Type B pancreatic cell (in vitro differentiated cells): ENCODE results near the gene FURIN. TPM values are rescaled to one million over a fixed set of nuclear protein-coding genes. Genes with fewer than 3 reads are reported as not detected.
"Not testable (repeated sequence)": the region's sequence is repeated elsewhere in the genome, so short reads cannot be mapped to it uniquely, and the experiment has no call there.

Experiments used
- DNase-seq: peaks from one replicate; pipeline ENCODE4 v3.0.0; 2021; ENCODE audit warnings: mixed read lengths; ENCODE audit not compliant: unreplicated experiment; ENCODE audit errors: extremely low spot score
- H3K27ac Mint-ChIP-seq: 2 replicates; pipeline ENCODE4 v1.8.0; 2021; ENCODE audit warnings: mild to moderate bottlenecking, mixed read lengths
- H3K27me3 Mint-ChIP-seq: 2 replicates; pipeline ENCODE4 v1.8.0; 2021; ENCODE audit warnings: mixed read lengths
- H3K36me3 Mint-ChIP-seq: 2 replicates; pipeline ENCODE4 v1.8.0; 2021; ENCODE audit warnings: mixed read lengths
- H3K4me1 Mint-ChIP-seq: one replicate; pipeline ENCODE4 v1.8.0; 2021; ENCODE audit warnings: mixed read lengths; ENCODE audit not compliant: unreplicated experiment
- H3K4me3 Mint-ChIP-seq: 2 replicates; pipeline ENCODE4 v1.8.0; 2021; ENCODE audit warnings: mild to moderate bottlenecking, mixed read lengths
- H3K9me3 Mint-ChIP-seq: 2 replicates; pipeline ENCODE4 v1.8.0; 2021; ENCODE audit warnings: mixed read lengths
- total RNA-seq: library from RNA; stranded (reverse); gene quantifications from 2 replicates; pipeline ENCODE4 v1.2.1, GENCODE V29; 2021; ENCODE audit warnings: low replicate concordance
- TF ChIP-seq, protein P1 (sequence below): fragments of 200-600 bp; sonication (generic); conservative IDR thresholded peaks from 2 replicates; pipeline ENCODE4 v1.5.0; 2021; ENCODE audit warnings: antibody characterized with exemption, mild to moderate bottlenecking

Gene FURIN
- total RNA-seq, 1 donor from 2014 or later, result 37.7 TPM

GRCh38 chr15:90871716-90872485 lies 3.5 kb downstream of the FURIN start:
- peaks cover 2% of the 10 kb centered on the region for H3K36me3 Mint-ChIP-seq
- H3K27ac Mint-ChIP-seq, result peak overlapping the region; percentile 80
- H3K4me3 Mint-ChIP-seq, result peak overlapping the region; percentile 87
- H3K4me1 Mint-ChIP-seq, result peaks cover 37% of the 10 kb centered on the region
- H3K27me3 Mint-ChIP-seq, result no peaks in the 10 kb centered on the region
- H3K9me3 Mint-ChIP-seq, result no peaks in the 10 kb centered on the region
- TF ChIP-seq, protein P1, sequence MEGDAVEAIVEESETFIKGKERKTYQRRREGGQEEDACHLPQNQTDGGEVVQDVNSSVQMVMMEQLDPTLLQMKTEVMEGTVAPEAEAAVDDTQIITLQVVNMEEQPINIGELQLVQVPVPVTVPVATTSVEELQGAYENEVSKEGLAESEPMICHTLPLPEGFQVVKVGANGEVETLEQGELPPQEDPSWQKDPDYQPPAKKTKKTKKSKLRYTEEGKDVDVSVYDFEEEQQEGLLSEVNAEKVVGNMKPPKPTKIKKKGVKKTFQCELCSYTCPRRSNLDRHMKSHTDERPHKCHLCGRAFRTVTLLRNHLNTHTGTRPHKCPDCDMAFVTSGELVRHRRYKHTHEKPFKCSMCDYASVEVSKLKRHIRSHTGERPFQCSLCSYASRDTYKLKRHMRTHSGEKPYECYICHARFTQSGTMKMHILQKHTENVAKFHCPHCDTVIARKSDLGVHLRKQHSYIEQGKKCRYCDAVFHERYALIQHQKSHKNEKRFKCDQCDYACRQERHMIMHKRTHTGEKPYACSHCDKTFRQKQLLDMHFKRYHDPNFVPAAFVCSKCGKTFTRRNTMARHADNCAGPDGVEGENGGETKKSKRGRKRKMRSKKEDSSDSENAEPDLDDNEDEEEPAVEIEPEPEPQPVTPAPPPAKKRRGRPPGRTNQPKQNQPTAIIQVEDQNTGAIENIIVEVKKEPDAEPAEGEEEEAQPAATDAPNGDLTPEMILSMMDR, result no peak
- DNase-seq, result peak; percentile 72

DNA sequence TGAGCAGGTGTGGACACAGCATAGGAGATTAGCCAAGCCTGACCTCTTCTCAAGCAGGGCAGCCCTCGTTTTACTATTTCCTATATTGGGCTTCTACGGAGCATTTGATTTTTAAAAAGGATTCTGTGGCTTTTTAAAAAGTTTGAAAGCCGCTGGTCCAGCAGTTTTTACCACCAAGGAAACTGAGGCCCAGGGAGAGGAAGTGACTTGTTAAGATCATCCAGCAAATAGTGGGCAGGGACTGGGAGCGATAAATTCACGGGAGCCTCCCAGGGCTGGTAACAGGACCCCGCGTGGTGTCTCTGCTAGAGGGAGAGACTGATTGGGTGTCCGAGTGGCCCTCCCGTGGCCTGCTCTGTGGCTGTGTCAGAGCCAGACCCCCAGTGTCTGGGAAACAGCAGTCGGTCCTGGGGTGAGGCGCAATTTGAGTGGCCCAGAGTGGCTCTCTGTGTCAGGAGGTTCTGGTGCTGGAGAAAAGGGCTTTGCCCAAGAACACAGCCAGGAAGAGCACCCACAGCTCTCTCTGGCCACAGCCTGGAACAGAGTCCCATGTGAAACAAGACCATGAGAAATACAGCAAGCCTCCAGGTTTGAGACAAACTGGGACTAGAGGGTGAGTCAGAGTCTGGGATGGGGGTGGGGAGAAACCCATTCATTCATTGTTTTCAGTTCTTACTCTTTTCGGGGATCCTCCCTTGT lies 4.2 kb downstream of the FURIN start:
- Mint-ChIP-seq H3K9me3 (no peaks in the 10 kb centered on the region), H3K36me3 (peaks cover 3% of the 10 kb centered on the region), H3K4me3 (peak overlapping the region; percentile 87), H3K27ac (peak overlapping the region; percentile 80), H3K27me3 (no peaks in the 10 kb centered on the region), H3K4me1 (peaks cover 37% of the 10 kb centered on the region)
- TF ChIP-seq, protein P1, result no peak
- no peak for DNase-seq

DNA sequence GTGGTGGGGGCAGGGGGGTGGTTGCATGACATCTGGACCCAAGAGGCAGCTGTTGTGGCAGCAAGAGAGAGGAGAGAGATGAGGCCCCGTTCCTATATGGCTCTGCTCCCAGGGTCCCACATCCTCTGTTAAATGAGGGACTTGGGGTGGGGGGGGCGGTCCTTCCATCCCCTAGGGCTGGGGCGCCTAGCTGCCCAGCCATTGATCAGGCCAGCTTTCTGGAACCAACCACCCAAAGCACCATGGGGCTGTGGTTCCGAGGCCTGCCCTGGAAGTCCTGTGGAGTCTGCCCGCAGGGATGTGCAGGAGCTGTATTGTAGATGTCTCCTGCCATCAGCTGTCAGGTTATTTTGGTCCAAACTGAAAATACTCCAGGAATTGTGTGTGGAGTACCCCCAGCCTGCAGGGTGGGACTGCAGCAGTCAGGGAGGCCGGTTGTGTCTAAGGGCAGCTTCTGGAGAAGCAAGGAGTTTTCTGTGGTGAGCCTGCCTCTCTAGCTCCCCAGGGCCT lies 5.2 kb downstream of the FURIN start:
- H3K27me3 Mint-ChIP-seq, result no peaks in the 10 kb centered on the region
- peaks cover 3% of the 10 kb centered on the region for H3K36me3 Mint-ChIP-seq
- H3K4me1 Mint-ChIP-seq, result peaks cover 30% of the 10 kb centered on the region
- no peaks in the 10 kb centered on the region for H3K9me3 Mint-ChIP-seq
- TF ChIP-seq, protein P1, result no peak
- H3K4me3 Mint-ChIP-seq, result peak overlapping the region; percentile 87
- DNase-seq, result no peak
- H3K27ac Mint-ChIP-seq, result peak overlapping the region; percentile 66

DNA sequence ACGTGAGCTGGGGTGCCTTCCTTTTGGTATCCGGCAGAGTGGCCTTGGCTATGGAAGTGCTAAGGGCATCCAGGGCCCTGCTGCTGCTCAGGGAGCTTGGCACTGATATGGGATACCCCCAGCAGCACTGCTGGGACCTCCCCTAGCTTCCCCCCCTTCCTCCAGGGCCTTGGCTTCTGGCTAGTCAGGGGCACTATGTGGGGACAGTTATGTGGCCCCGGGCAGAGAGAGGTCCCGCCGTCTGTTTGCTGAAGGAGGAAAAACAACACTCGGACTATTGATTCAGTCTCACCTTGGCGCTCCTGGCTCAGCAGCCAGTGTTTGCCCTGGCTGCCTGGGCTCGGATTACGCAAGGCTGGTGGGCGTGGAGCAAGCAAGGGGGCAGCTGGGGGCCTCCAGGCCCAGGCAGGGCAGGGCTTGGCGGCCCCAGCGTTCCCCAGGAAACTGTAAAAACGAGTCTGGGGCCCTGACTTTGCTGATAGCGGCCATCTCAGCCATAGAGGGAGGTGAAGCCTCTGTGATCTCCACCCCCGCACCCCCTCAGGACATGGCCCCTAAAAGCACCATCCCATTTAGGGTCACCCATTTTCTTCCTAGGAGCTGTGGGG lies 5.7 kb downstream of the FURIN start:
- DNase-seq, result peak; percentile 71
- peaks cover 3% of the 10 kb centered on the region for H3K36me3 Mint-ChIP-seq
- peak overlapping the region; percentile 87 for H3K4me3 Mint-ChIP-seq
- no peaks in the 10 kb centered on the region for H3K9me3 Mint-ChIP-seq
- TF ChIP-seq, protein P1, result no peak
- no peaks in the 10 kb centered on the region for H3K27me3 Mint-ChIP-seq
- peaks cover 27% of the 10 kb centered on the region for H3K4me1 Mint-ChIP-seq
- peak overlapping the region; percentile 66 for H3K27ac Mint-ChIP-seq

- peaks cover 21% of the 10 kb centered on the region for H3K4me1 Mint-ChIP-seq
- DNase-seq, H3K27ac Mint-ChIP-seq, H3K9me3 Mint-ChIP-seq, H3K27me3 Mint-ChIP-seq, H3K36me3 Mint-ChIP-seq: not testable (repeated sequence)
- peak overlapping the region; percentile 39 for H3K4me3 Mint-ChIP-seq
Observed at GRCh38 chr15:90874986-90875385, 6.6 kb downstream of the FURIN start.

DNA sequence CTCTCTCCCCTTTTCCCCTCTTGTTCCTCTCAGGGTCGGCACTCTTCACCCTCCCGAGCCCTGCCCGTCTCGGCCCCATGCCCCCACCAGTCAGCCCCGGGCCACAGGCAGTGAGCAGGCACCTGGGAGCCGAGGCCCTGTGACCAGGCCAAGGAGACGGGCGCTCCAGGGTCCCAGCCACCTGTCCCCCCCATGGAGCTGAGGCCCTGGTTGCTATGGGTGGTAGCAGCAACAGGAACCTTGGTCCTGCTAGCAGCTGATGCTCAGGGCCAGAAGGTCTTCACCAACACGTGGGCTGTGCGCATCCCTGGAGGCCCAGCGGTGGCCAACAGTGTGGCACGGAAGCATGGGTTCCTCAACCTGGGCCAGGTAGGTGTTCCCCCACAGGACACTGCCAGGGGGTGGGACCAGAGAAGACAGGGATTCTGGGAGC lies 7.2 kb downstream of the FURIN start:
- TF ChIP-seq, protein P1, result no peak
- Mint-ChIP-seq H3K27ac (no peak overlapping the region), H3K9me3 (no peaks in the 10 kb centered on the region), H3K4me1 (peaks cover 16% of the 10 kb centered on the region), H3K36me3 (peaks cover 3% of the 10 kb centered on the region), H3K4me3 (no peak overlapping the region), H3K27me3 (no peaks in the 10 kb centered on the region)
- no peak for DNase-seq
